Colonic mucosa (tissue), 4 donors: ENCODE results near the gene ARHGEF39. TPM values are rescaled to one million over a fixed set of nuclear protein-coding genes. Genes with fewer than 3 reads are reported as not detected.

ENCODE experiments used
- DNase-seq: peaks from one replicate; pipeline ENCODE4 v3.0.0-alpha.2; 2020
- H3K27ac ChIP-seq: fragments of 200-600 bp; one replicate; pipeline ENCODE4 v1.8.0; 2021
- H3K27me3 ChIP-seq: fragments of 200-600 bp; one replicate; pipeline ENCODE4 v1.8.0; 2021
- H3K36me3 ChIP-seq: fragments of 200-600 bp; one replicate; pipeline ENCODE4 v1.8.0; 2021
- H3K4me1 ChIP-seq: fragments of 200-600 bp; one replicate; pipeline ENCODE4 v1.8.0; 2021; ENCODE audit warnings: mild to moderate bottlenecking
- H3K4me3 ChIP-seq: fragments of 200-600 bp; one replicate; pipeline ENCODE4 v1.8.0; 2021
- H3K9ac ChIP-seq, 2 donors: one replicate each; pipeline ENCODE4 v1.7.0; 2013; ENCODE audit warnings: control low read depth in 2 of 2, low read depth in 2 of 2, low read length in 2 of 2
- H3K9me3 ChIP-seq: fragments of 200-600 bp; one replicate; pipeline ENCODE4 v1.8.0; 2021
- CTCF ChIP-seq: fragments of 200-600 bp; IDR thresholded peaks from one replicate; pipeline ENCODE4 v1.8.0; 2022; ENCODE audit warnings: antibody characterized with exemption, mild to moderate bottlenecking
- intact Hi-C: fragments of 100-400 bp; cut with DNase I; formaldehyde crosslinking; loops from one replicate; pipeline ENCODE4 v1.14.1; 2022
- microRNA-seq: library from miRNA; unstranded; fragments of <30 nt; microRNA quantifications from one replicate; pipeline ENCODE4, GENCODE V29; 2019
- total RNA-seq, 2 donors: library from RNA; stranded (reverse); fragmentation: NEBNext Ultra II Directional in 1 of 2; extraction: Animal tissue kit (Norgen Biotek cat#: 25700) in 1 of 2; gene quantifications; one replicate each; pipeline ENCODE4 v1.2.1, GENCODE V29; 2021
- donor health status: healthy.
- donor health status: DM: no; HTN: no; CAD: no.
- donor health status: DM: no; HTN: no; CAD: no.

ARHGEF39 gene
- total RNA-seq, 2 donors from 2014 or later, result 7.3 to 34.0 TPM

- H3K4me1 ChIP-seq, result no peaks in the 10 kb centered on the region
- DNase-seq, result no peak
- no peak overlapping the region for H3K9ac ChIP-seq
- no peaks in the 10 kb centered on the region for H3K36me3 ChIP-seq
- no peak overlapping the region for H3K4me3 ChIP-seq
- no peaks in the 10 kb centered on the region for H3K27me3 ChIP-seq
- H3K9me3 ChIP-seq, result no peaks in the 10 kb centered on the region
- intact Hi-C loops, result no loop called here
- no peak overlapping the region for H3K27ac ChIP-seq
- TF ChIP-seq CTCF, result no peak
Measured at GRCh38 chr9:35611230-35611797, 53.7 kb downstream of the ARHGEF39 start.

- H3K4me1 ChIP-seq, result no peaks in the 10 kb centered on the region
- no peak overlapping the region for H3K4me3 ChIP-seq
- DNase-seq, result no peak
- H3K27ac ChIP-seq, result no peak overlapping the region
- intact Hi-C loops, result no loop called here
- no peak overlapping the region for H3K9ac ChIP-seq
- no peaks in the 10 kb centered on the region for H3K36me3 ChIP-seq
- no peaks in the 10 kb centered on the region for H3K9me3 ChIP-seq
- no peak for TF ChIP-seq CTCF
- H3K27me3 ChIP-seq, result no peaks in the 10 kb centered on the region
Measured at GRCh38 chr9:35609820-35610163, 55.2 kb downstream of the ARHGEF39 start.

Small RNAs within 50 kb of the gene (microRNA-seq; reads per million reads assigned to microRNA genes)
- gene MIR6852, result not detected

Other genes starting within 250 kb of the ARHGEF39 start
- gene RUSC2, start 175.1 kb downstream of the ARHGEF39 start, total RNA-seq, result 1 to 10 TPM; 4.7 to 8.6 TPM
- gene TESK1, start 59.9 kb downstream of the ARHGEF39 start, total RNA-seq, result 10 to 100 TPM; 34.3 to 41.1 TPM
- gene CD72, start 46.8 kb downstream of the ARHGEF39 start, total RNA-seq, result 1 to 10 TPM in 1 of 2 donors, under 1 TPM in 1; 0.69 to 2.7 TPM
- gene SIT1, start 14.3 kb downstream of the ARHGEF39 start, total RNA-seq, result 1 to 10 TPM in 1 of 2 donors, under 1 TPM in 1; 0.67 to 1.0 TPM
- gene RMRP, start 7.2 kb downstream of the ARHGEF39 start, total RNA-seq, result over 10,000 TPM; 17,917 to 26,785 TPM
- 10 to 100 TPM; 19.4 to 38.3 TPM for gene CCDC107, start 6.9 kb downstream of the ARHGEF39 start, total RNA-seq
- gene CA9, start 8.7 kb upstream of the ARHGEF39 start, total RNA-seq, result 1 to 10 TPM; 1.8 to 5.9 TPM
- 100 to 1,000 TPM in 1 of 2 donors, 10 to 100 TPM in 1; 29.8 to 321 TPM for gene TPM2, start 24.7 kb upstream of the ARHGEF39 start, total RNA-seq
- 100 to 1,000 TPM; 177 to 196 TPM for gene TLN1, start 67.0 kb upstream of the ARHGEF39 start, total RNA-seq
- gene CREB3, start 67.5 kb upstream of the ARHGEF39 start, total RNA-seq, result 10 to 100 TPM; 47.9 to 50.8 TPM
- 100 to 1,000 TPM; 127 to 157 TPM for gene GBA2, start 84.0 kb upstream of the ARHGEF39 start, total RNA-seq
- gene RGP1, start 84.1 kb upstream of the ARHGEF39 start, total RNA-seq, result 10 to 100 TPM; 52.0 to 53.9 TPM
- 1 to 10 TPM in 1 of 2 donors, not detected in 1; 2.1 TPM for gene MSMP, start 89.1 kb upstream of the ARHGEF39 start, total RNA-seq
- 1 to 10 TPM; 7.0 to 9.7 TPM for gene NPR2, start 126.4 kb upstream of the ARHGEF39 start, total RNA-seq
- under 1 TPM; 0.58 to 0.82 TPM for gene SPAG8, start 147.1 kb upstream of the ARHGEF39 start, total RNA-seq
- 10 to 100 TPM; 49.5 to 64.5 TPM for gene HINT2, start 149.8 kb upstream of the ARHGEF39 start, total RNA-seq
- gene FAM221B, start 163.5 kb upstream of the ARHGEF39 start, total RNA-seq, result under 1 TPM in 1 of 2 donors, not detected in 1; 0.05 TPM
- gene TMEM8B, start 164.0 kb upstream of the ARHGEF39 start, total RNA-seq, result 10 to 100 TPM; 15.1 to 17.6 TPM
- gene OR13J1, start 205.2 kb upstream of the ARHGEF39 start, total RNA-seq, result not detected
- gene HRCT1, start 241.0 kb upstream of the ARHGEF39 start, total RNA-seq, result 10 to 100 TPM; 43.1 to 65.0 TPM
- 1 to 10 TPM; 1.1 to 2.6 TPM for gene SPAAR, start 244.3 kb upstream of the ARHGEF39 start, total RNA-seq